Measurements from ENCODE around the gene AOPEP.

DNA sequence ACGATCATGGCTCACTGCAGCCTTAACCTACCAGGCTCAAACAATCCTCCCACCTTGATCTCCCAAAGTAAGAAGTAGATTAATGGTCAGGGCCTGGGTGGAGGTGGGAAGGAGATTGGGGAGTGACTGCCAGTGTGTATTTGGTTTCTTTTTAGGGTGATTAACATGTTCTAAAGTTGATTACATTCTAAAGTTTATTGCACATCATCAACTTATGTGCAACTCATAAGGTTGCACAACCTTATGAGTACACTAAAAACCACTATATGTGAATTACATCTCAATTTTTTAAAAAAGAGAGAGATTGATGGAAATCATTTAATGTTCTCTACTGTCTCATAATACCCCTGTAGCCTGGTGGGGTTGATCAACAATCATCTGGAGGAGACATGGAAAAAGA lies 218.1 kb downstream of the AOPEP start:
- TF ChIP-seq, protein P1, sequence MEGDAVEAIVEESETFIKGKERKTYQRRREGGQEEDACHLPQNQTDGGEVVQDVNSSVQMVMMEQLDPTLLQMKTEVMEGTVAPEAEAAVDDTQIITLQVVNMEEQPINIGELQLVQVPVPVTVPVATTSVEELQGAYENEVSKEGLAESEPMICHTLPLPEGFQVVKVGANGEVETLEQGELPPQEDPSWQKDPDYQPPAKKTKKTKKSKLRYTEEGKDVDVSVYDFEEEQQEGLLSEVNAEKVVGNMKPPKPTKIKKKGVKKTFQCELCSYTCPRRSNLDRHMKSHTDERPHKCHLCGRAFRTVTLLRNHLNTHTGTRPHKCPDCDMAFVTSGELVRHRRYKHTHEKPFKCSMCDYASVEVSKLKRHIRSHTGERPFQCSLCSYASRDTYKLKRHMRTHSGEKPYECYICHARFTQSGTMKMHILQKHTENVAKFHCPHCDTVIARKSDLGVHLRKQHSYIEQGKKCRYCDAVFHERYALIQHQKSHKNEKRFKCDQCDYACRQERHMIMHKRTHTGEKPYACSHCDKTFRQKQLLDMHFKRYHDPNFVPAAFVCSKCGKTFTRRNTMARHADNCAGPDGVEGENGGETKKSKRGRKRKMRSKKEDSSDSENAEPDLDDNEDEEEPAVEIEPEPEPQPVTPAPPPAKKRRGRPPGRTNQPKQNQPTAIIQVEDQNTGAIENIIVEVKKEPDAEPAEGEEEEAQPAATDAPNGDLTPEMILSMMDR (IDR thresholded peaks at IDR 0.05; ENCODE audit: insufficient read depth, low read depth, low read length): no peak
- no peak for TF ChIP-seq EZH2 (IDR thresholded peaks at IDR 0.05; ENCODE audit: insufficient read depth, low read length)

Data from astrocyte (in vitro differentiated cells and primary cell).